ENCODE data around the gene MARCHF3.
"Not testable (repeated sequence)": the region's sequence is repeated elsewhere in the genome, so short reads cannot be mapped to it uniquely, and the experiment has no call there.

MARCHF3 gene

DNA sequence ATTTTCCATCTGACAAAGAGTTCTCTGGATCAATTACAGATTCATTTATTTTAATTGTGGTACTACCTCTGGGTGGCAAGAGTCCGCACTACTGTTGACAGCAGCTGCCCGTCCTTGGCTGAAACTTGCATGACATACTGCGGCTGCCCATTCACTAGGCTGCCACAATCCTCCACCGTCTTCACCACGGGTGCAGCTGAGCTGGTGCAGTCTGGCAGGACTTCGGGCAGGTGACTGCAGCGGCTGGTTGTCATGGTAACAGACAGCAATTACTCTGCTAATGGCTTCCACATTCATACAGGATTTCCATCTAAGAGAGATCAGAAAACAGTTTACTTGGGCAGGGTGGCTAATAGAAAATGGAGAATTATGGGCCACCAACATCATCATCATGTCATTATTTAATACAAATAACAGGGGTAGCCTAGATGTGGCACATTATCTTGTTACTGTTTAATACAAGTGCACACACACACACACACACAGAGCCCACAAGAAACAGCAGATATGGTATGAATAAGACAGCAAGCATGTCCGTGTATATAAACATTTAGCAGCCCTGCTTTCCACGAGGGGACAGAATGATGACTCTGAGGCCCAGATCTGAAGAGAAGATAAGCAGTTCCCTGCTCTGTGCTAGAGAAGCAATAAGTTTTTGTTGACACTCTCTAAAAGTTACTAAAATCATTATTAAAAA lies 112.3 kb downstream of the MARCHF3 start:
- DNase-seq (ENCODE audit: low spot score) = no peak

DNA sequence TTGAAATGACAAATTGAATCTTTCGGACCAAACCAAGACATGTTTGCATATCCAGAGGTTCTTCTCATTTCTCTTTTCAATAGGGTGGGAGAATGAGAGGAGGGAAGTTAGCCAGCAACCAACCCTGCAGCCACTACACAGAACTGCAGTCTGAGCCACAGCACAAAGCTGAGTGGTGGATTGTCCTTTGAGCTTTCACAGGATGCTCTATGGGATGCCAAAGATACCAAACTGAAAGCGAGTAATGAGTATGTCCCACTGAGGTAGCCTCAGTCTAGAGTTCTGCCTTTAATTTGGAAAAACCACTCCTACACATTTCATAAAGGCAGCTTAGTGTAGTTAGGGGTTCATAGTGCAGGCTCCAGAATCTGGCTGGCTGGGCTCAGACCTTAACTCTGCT lies 114.9 kb downstream of the MARCHF3 start:
- DNase-seq (ENCODE audit: low spot score) = no peak

DNA sequence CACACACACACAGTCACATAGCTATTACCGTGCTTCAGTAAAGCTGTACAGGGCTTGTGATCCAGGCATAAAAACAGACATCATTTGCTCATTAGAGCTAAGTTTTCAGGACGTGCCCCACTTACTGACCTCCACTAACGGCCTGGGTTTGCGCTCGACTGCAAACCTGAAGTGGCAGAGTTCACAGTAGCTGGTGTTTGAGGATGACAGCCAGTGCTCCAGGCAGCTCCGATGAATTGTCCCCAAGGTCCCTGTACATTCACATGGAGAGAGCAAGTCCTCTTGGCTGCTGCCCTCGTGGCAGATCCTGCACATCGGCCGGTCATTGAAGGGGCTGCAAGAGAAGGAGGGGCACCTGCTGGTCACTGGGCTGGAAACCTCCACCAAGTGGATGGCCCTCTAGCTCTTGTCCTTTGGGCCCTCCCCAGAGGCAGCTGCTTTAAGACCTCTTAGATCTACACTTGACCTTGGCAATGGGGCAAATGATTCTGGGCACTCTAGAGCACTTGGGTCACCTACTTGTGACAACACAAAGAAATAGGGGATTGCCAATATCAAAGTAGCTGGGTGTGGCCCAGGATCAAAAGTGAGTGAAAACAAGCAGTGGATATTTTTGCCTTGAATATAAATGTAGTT lies 115.4 kb downstream of the MARCHF3 start:
- DNase-seq (ENCODE audit: low spot score) = no peak

DNA sequence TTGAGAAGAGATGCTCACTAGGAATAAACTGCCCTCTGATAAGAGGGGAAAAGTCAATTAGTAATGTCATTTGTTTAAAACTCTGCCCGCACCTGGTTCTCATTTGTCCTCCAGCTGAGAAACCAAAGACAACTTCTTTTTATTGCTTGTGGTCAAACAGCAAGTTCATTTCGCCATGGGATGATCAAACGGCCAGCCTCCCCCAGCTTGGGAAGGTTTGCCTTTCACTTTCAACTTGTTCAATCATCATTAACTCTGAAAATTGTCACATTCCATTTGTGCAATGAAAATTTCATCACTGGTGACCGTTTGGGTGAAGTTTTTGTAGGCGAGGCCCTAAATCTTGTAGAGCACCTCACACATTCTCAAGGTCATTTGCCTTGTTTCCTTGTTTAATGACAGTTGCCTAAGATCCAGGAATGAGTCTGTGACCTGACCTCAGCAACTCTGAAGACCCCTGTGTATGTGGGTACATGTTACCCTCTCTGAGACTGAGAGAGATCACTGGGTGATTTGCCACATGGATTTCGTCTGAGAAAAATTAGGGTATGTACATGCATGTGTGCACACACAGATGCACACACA lies 117.7 kb downstream of the MARCHF3 start:
- DNase-seq (ENCODE audit: low spot score) = no peak

DNA sequence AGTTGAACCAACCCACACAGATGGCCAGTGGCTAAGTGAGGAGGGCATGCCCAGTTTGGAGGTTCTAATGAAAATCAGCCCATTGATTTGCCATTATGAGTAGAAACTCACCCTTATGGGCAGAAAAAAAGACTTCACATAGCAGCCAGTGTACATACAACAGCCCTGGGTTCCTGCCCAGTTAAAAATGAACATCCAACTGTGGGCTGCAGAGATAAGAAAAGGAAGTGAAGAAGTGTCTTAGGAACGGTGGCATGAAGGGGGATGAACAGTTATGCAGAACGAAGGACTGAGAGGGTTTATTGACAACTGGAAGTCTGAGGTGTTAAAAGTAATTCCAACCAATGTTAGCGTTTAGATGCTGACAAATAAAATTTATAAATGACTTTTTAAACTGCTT lies 118.4 kb downstream of the MARCHF3 start:
- DNase-seq (ENCODE audit: low spot score) = no peak

DNA sequence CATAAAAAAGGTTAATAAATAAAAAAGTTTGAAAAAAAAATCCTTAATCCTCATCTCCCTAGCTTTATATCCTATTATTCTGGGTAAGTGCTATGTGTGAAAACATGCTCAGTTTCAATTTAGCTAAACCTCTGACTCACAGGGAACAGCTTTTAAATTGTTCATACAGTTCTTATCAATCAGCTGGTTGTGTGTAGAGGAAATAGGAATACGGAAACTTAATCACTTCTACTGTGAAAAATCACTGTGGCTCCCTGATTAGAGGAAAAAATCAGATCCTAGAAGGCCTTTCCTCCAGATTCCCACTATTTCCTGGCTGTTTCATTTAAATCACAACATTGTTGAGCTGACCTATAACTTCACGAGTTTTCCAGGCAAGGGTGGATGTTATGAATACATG lies 120.5 kb downstream of the MARCHF3 start:
- DNase-seq (ENCODE audit: low spot score) = no peak

DNA sequence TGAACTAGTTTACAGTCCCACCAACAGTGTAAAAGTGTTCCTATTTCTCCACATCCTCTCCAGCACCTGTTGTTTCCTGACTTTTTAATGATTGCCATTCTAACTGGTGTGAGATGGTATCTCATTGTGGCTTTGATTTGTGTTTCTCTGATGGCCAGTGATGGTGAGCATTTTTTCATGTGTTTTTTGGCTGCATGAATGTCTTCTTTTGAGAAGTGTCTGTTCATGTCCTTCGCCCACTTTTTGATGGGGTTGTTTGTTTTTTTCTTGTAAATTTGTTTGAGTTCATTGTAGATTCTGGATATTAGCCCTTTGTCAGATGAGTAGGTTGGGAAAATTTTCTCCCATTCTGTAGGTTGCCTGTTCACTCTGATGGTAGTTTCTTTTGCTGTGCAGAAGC lies 126.0 kb downstream of the MARCHF3 start:
- DNase-seq (ENCODE audit: low spot score) = not testable (repeated sequence)

DNA sequence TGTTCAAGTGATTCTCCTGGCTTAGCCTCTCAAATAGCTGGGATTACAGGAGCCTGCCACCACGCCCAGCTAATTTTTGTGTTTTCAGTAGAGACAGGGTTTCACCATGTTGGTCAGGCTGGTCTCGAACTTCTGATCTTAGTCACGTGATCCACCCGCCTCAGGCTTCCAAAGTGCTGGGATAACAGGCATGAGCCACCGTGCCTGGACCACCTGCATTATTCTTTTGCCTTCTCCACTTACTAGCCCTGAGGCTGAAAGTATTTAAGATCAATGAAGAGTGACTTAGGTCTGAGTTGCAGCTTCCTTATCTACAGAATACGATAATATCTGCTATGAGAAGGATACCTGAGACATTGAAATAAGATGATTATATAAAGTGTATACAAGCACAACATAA lies 129.6 kb downstream of the MARCHF3 start:
- DNase-seq (ENCODE audit: low spot score) = no peak

DNA sequence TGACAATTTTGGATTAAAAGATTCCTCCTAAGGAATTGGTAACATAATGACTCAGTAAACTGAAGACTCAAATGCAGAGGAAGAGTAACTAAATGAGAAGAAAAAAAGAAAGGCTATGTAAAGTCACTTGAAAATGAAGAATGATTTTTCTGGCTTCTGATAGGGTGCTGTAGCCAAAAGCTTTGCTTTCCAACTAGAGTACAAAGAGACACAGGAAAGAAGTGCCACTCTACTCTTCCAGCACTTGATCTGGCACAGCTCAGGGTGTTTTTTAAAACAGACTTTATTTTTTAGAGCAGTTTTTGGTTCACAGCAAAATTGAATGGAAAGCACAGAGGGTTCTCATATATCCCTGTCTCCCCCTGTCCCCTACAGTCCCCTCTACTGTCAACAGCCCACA lies 130.9 kb downstream of the MARCHF3 start:
- DNase-seq (ENCODE audit: low spot score) = no peak

DNA sequence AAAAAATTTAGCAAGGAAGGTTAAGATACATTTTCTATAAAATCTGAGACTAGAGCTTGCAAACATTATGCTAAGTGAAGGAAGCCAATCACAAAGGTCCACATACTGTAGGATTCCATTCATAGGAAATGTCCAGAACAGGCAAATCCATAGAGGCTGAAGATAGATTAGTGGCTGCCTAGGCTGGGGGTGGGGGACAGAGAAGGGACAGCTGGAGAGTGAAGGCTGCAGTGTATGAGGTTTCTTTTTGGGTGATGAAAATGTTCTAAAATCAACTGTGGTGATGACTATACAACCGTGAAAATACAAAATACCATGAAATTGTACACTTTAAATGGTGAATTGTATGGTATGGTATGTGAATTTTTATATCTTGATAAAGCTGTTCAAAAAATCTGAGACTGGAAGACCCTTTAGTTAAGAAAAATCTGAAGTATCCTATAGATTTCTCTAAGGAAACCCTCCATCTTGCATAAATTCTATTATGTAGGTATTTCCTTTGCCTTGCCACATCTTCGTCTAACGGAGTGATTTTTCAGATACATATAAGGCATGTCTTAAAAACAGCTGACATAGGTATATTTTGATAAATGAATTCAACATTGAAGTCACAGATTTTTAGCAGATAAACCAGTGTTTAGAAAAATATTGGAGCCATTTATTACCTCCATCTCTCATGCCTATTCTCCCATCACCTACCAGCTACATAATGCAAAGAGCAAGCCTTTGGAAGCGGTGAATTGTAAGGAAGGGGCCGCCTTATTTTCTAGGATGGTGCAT lies 132.3 kb downstream of the MARCHF3 start:
- no peak for DNase-seq (ENCODE audit: low spot score)

DNA sequence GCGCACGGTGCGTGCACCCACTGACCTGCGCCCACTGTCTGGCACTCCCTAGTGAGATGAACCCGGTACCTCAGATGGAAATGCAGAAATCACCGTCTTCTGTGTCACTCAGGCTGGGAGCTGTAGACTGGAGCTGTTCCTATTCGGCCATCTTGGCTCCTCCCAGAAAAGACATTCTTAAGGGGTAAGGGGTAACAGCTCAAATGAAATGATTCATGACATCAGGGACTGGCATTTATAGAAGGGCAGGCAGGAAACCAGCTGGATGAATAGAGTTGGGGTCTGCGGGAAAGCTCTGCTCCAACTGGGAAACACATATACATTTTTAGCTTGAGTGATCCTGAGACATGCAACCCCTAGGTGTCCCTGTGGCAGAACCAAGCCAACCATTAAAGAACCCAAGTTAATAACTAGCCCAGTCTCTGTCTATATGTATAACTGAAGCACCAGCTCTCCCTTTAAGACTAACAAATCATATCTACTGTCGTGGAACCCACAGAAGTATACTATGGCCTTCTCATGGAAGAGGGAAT lies 134.1 kb downstream of the MARCHF3 start:
- DNase-seq (ENCODE audit: low spot score) = no peak

DNA sequence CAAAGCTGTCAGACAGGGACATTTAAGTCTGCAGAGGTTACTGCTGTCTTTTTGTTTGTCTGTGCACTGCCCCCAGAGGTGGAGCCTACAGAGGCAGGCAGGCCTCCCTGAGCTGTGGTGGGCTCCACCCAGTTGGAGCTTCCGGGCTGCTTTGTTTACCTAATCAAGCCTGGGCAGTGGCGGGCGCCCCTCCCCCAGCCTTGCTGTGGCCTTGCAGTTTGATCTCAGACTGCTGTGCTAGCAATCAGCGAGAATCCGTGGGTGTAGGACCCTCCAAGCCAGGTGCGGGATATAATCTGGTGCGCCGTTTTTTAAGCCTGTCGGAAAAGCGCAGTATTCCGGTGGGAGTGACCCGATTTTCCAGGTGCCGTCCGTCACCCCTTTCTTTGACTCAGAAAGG lies 134.6 kb downstream of the MARCHF3 start:
- DNase-seq (ENCODE audit: low spot score) = not testable (repeated sequence)

DNA sequence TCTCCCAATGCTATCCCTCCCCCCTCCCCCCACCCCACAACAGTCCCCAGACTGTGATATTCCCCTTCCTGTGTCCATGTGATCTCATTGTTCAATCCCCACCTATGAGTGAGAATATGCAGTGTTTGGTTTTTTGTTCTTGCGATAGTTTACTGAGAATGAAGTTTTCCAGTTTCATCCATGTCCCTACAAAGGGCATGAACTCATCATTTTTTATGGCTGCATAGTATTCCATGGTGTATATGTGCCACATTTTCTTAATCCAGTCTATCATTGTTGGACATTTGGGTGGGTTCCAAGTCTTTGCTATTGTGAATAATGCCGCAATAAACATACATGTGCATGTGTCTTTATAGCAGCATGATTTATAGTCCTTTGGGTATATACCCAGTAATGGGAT lies 139.9 kb downstream of the MARCHF3 start:
- not testable (repeated sequence) for DNase-seq (ENCODE audit: low spot score)

DNA sequence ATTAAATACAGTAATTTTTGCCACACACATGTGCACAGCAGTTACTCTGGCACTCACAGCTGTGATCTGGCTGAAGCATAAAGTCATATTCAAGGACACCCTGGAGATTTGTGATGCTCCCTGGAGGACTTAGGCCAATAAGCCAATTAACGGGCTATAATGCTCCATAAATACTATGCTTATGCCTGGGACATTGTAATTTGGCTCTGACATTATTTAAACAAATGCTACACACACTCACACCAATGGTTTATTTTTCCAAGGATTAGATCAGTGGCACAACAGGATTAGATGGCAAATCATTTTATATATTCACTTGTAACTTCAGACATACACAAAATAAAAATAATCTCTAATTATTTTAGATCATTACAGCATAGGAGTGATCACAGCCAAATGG lies 142.2 kb downstream of the MARCHF3 start:
- no peak for DNase-seq (ENCODE audit: low spot score)

DNA sequence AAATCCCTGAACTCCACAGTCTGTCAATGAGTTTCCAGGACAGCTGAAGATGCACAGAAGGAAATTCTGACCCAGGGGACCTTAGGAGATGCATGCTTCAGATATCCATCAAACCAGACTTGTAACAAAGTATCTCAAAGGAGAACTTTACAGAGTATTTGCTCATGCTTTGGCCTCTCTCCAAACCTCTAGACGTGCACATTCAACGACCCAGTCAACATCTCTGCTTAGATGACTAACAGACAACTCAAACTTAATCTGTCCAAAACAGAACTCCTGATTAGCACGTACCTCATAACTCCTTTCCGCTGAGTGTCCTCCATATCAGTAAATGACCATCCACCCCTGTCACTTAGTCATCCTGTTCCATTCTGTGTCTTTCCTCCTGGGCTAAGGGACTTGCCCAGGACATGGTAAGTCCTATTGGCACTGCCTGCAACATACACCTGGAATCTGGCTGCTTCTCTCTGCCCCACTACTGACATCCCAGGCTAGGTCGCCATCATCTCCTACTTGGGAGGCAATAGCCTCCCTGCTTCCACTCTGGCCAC lies 146.0 kb downstream of the MARCHF3 start:
- peak; percentile 62 for DNase-seq (ENCODE audit: low spot score)

DNA sequence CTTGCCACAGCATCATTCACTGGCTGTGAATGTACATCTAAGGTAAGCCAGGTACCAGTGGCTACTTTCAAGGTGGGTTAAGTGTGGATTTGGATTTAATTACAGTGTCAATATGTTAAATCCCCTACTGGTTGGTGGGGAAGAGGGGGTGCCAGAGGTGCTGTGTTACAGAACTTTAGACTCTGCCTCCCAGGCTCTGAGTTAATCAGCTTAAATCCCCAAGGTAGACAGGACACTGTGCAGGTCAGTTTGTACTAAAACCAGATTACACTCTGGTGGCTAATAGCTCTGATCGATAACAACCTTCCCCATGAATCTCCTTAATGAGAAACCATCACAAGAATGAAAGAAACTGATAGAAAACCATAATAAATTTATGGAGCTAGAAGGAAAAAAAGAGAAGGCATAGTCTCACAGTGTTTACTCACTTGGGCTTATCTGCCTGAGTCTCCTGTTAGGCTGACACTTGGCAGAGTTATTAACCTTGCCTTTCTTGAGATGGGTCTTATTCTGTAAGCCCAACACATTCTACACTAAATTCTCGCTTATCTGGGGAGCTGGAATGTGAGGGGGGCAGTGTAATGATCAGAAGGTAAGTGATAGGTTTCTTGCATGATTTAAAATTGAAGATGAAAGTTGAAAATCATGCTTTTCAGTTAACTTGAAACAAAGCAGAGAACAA lies 146.7 kb downstream of the MARCHF3 start:
- DNase-seq (ENCODE audit: low spot score) = no peak

DNA sequence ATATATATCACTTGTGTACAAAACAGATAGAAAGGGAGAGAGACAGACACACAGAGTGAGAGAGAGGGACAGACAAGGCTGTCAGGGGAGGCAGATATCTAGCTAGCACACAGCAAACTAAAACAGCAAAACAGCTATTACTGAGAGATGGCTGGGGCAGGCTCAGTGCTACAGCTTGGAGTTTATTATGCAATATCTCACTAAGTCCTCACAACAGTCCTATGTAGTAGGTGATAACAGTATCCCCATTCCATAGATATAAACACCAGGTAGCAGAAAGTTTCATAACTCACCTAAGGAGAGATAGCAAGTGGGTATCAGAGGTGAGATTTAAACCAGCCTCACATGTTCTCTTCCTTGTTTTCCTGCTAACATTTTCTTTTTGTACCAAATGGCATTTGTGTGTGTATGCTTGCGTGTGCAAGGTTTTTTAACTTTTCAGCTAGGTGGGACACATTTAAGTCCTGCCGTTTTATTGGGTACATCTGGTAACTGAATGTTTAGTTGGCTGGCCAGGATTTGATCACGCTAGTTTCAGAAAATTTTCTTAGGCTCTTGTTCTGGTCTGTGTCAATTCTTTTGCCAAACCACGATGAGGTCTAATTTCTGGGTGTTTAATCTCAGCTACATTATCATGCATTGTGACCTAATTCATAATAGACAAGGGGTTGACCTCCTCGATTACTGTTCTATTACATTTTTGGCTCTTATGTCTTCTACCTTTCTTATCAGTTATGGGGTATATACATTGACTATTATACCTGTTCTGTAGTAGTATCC lies 148.3 kb downstream of the MARCHF3 start:
- DNase-seq (ENCODE audit: low spot score) = no peak

DNA sequence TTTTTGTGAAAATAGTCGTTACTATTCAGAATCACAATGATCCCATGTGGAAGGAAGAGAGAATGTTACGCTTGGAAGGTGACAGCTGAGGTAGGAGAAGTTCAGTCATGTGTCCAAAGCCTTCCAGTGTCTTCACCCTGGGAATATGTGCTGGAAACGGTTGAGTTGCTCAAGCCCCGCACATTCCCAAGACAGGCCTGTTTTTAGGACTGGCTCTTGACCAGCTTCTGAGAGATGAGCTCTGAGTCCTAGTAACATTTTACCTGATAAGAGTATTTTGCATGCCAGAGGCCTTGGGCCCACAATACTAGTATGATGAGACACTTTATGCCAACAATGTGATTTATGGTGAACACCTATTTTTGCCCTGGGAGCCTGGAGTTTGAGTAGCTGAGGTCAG lies 151.7 kb downstream of the MARCHF3 start:
- DNase-seq (ENCODE audit: low spot score) = no peak

DNA sequence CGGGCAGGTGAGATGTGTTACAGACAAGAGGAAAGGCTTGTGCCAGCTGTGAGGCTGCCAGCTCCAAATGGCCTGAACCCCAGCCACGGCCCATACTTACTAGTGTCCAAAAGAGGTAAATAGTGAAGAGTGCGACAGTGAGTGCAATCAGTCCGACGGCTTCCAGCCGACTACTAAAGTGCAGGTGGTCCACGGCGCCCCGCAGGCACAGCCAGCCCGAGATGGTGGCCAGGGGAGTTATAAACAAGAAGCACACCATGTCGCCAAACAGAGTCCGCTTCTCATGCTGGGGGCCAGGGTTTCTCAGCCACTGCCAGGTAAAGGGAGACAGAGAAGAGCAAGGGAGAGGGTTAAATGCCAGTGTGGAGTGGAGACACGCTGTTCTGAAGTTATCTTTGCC lies 152.3 kb downstream of the MARCHF3 start:
- no peak for DNase-seq (ENCODE audit: low spot score)

DNA sequence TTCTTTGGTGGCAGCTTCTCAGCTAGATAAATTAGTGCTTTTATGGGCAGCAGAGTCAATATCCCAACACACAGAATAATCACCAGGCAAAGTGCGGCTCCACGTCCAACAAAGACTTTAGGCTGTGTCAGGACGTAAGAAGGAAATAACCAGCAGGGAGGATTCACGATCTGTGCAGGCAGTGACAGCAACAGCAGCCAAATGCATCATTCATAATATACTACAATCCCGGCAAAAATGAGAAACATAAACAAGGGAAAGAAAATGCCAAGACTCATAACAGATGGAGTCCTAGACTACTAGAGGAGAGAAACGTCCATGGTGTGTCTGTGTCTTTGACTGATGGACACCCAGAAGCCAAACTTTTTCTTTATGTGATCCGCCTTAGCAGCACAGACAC lies 152.8 kb downstream of the MARCHF3 start:
- no peak for DNase-seq (ENCODE audit: low spot score)

DNA sequence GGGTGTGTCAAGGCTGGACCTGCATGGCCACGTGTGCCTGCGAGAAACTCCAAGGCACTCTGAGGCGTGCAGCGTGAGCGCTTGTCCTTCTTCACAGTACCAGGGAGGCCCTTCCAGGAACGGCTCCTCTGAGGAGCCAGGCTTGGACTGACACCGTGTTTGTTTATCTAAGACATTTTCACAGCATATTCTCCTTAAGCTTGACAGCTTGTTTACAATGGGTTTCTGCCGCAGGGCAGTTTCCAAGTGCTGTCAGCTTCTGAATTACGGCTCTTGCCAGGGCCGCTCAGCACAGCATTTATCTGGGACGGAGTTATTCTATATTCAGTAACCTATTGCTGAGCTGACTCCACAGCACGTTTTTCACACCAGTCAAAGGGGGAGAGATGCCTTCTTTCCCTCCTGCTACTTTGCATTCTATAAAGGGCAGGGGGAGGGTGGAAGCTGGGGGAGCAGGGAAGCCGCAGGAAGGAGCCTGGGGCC lies 155.0 kb downstream of the MARCHF3 start:
- DNase-seq (ENCODE audit: low spot score) = no peak
